Caco-2 (cell line): ENCODE data around the gene ICA1. TPM values are rescaled to one million over a fixed set of nuclear protein-coding genes. Genes with fewer than 3 reads are reported as not detected.

Experiments used
- BruUV-seq: library from RNA; stranded (reverse); fragments of 400-500 nt; replicated peaks from 2 replicates; lab custom pipeline; 2021; lab: Mats Ljungman, UMichigan
- CTCF ChIA-PET: fragments of 300-600 bp; sonication (Branson Sonifier 250); formaldehyde crosslinking; loops from one replicate; lab custom pipeline; 2022; ENCODE audit warnings: antibody characterized with exemption; lab: Charles Lee
- POLR2A ChIA-PET: fragments of 300-600 bp; sonication (Branson Sonifier 250); formaldehyde crosslinking; loops from one replicate; lab custom pipeline; 2022; ENCODE audit warnings: antibody characterized with exemption; lab: Charles Lee
- DNase-seq, 2 experiments: peaks; one replicate each; pipeline versions ENCODE4 v3.0.0 to v3.0.0-alpha.2; 2020 to 2022
- H3K27me3 ChIP-seq: replicated peaks from 2 replicates; pipeline ENCODE4 v1.6.0; 2011; ENCODE audit warnings: low read length; ENCODE audit not compliant: control insufficient read depth, insufficient read depth
- H3K36me3 ChIP-seq: 2 replicates; pipeline ENCODE4 v1.5.1; 2011; ENCODE audit warnings: low read length; ENCODE audit not compliant: control insufficient read depth, insufficient read depth
- H3K4me1 ChIP-seq: fragments of 250-450 bp; sonication (Bioruptor Pico); 2 replicates; pipeline ENCODE4 v1.5.1; 2020; ENCODE audit warnings: mild to moderate bottlenecking
- H3K4me3 ChIP-seq: 2 replicates; pipeline ENCODE4 v1.5.1; 2011; ENCODE audit warnings: low read depth, mild to moderate bottlenecking, control low read depth, low read length
- H3K9me3 ChIP-seq: fragments of 250-450 bp; sonication (Bioruptor Pico); 2 replicates; pipeline ENCODE4 v1.5.1; 2020; ENCODE audit warnings: mild to moderate bottlenecking, moderate library complexity
- H3K27ac Mint-ChIP-seq: one replicate; pipeline ENCODE4 v1.8.0; 2022; ENCODE audit warnings: mixed read lengths; ENCODE audit not compliant: unreplicated experiment
- H3K27me3 Mint-ChIP-seq: one replicate; pipeline ENCODE4 v1.8.0; 2022; ENCODE audit warnings: mixed read lengths; ENCODE audit not compliant: insufficient read depth, unreplicated experiment
- H3K36me3 Mint-ChIP-seq: one replicate; pipeline ENCODE4 v1.8.0; 2022; ENCODE audit warnings: mild to moderate bottlenecking, mixed read lengths; ENCODE audit not compliant: insufficient read depth, unreplicated experiment
- H3K4me1 Mint-ChIP-seq: one replicate; pipeline ENCODE4 v1.8.0; 2022; ENCODE audit warnings: low read depth, mixed read lengths; ENCODE audit not compliant: unreplicated experiment
- H3K4me3 Mint-ChIP-seq: one replicate; pipeline ENCODE4 v1.8.0; 2022; ENCODE audit warnings: mild to moderate bottlenecking, moderate library complexity, mixed read lengths; ENCODE audit not compliant: unreplicated experiment
- H3K9me3 Mint-ChIP-seq: one replicate; pipeline ENCODE4 v1.8.0; 2022; ENCODE audit warnings: mixed read lengths; ENCODE audit not compliant: unreplicated experiment
- CTCF ChIP-seq, 2 experiments: fragments of 200-600 bp in 1 of 2; IDR thresholded peaks; 1 replicate in 1 of 2; 2 replicates in 1 of 2; pipeline versions ENCODE4 v1.5.1 to v1.8.0; 2011 to 2022; ENCODE audit warnings: antibody characterized with exemption in 1 of 2, control low read depth in 1 of 2, inconsistent platforms in 1 of 2, low read depth in 1 of 2, low read length in 1 of 2, mild to moderate bottlenecking in 1 of 2, moderate library complexity in 1 of 2; ENCODE audit not compliant: insufficient read depth in 1 of 2, severe bottlenecking in 1 of 2, unreplicated experiment in 1 of 2
- intact Hi-C: fragments of 100-400 bp; cut with micrococcal nuclease; formaldehyde crosslinking; loops from one replicate; pipeline ENCODE4 v1.10.0; 2022; ENCODE audit not compliant: unreplicated experiment
- total RNA-seq: library from RNA; stranded (reverse); gene quantifications from 2 replicates; pipeline ENCODE4 v1.2.3, GENCODE V29; 2022

The ICA1 gene
- total RNA-seq, 1 experiment from 2014 or later = 34.2 TPM

- Mint-ChIP-seq H3K4me1 (no peaks in the 10 kb centered on the region), H3K27ac (no peak overlapping the region), H3K27me3 (no peaks in the 10 kb centered on the region), H3K9me3 (no peaks in the 10 kb centered on the region), H3K4me3 (no peak overlapping the region), H3K36me3 (no peaks in the 10 kb centered on the region)
- no peaks in the 10 kb centered on the region for H3K27me3 ChIP-seq
- BruUV-seq = no TSS peak
- H3K9me3 ChIP-seq = no peaks in the 10 kb centered on the region
- no peaks in the 10 kb centered on the region for H3K36me3 ChIP-seq
- no peak for DNase-seq
- H3K4me3 ChIP-seq = no peak overlapping the region
- ChIA-PET CTCF (no interaction called here), POLR2A (no interaction called here)
- TF ChIP-seq CTCF (IDR thresholded peaks at IDR 0.05; ENCODE audit: insufficient read depth in 1 of 2, low read depth in 1 of 2, low read length in 1 of 2, severe bottlenecking in 1 of 2, unreplicated experiment in 1 of 2) = no peak
- intact Hi-C loops = no loop called here
- H3K4me1 ChIP-seq = no peaks in the 10 kb centered on the region
Measured at GRCh38 chr7:8169171-8169570, 92.8 kb downstream of the ICA1 start.

- DNase-seq = no peak
- no peaks in the 10 kb centered on the region for H3K27me3 ChIP-seq
- POLR2A ChIA-PET = no interaction called here
- no peaks in the 10 kb centered on the region for H3K36me3 Mint-ChIP-seq
- H3K36me3 ChIP-seq = no peaks in the 10 kb centered on the region
- CTCF ChIA-PET = no interaction called here
- H3K4me3 ChIP-seq = no peak overlapping the region
- no peaks in the 10 kb centered on the region for H3K9me3 ChIP-seq
- H3K4me1 Mint-ChIP-seq = no peaks in the 10 kb centered on the region
- intact Hi-C loops = no loop called here
- H3K27me3 Mint-ChIP-seq = no peaks in the 10 kb centered on the region
- BruUV-seq = no TSS peak
- no peaks in the 10 kb centered on the region for H3K9me3 Mint-ChIP-seq
- no peak overlapping the region for H3K4me3 Mint-ChIP-seq
- TF ChIP-seq CTCF (IDR thresholded peaks at IDR 0.05; ENCODE audit: insufficient read depth in 1 of 2, low read depth in 1 of 2, low read length in 1 of 2, severe bottlenecking in 1 of 2, unreplicated experiment in 1 of 2) = no peak
- no peak overlapping the region for H3K27ac Mint-ChIP-seq
- H3K4me1 ChIP-seq = no peaks in the 10 kb centered on the region
Measured at GRCh38 chr7:8168336-8168735, 93.6 kb downstream of the ICA1 start.

GRCh38 chr7:8165150-8165549 is 96.8 kb downstream of the ICA1 start:
- no peak for DNase-seq
- ChIA-PET POLR2A (no interaction called here), CTCF (no interaction called here)
- Mint-ChIP-seq H3K27me3 (no peaks in the 10 kb centered on the region), H3K36me3 (no peaks in the 10 kb centered on the region), H3K27ac (no peak overlapping the region), H3K9me3 (no peaks in the 10 kb centered on the region), H3K4me1 (no peaks in the 10 kb centered on the region), H3K4me3 (no peak overlapping the region)
- H3K36me3 ChIP-seq = no peaks in the 10 kb centered on the region
- H3K4me3 ChIP-seq = no peak overlapping the region
- no peaks in the 10 kb centered on the region for H3K9me3 ChIP-seq
- intact Hi-C loops = no loop called here
- no TSS peak for BruUV-seq
- no peak for TF ChIP-seq CTCF (IDR thresholded peaks at IDR 0.05; ENCODE audit: insufficient read depth in 1 of 2, low read depth in 1 of 2, low read length in 1 of 2, severe bottlenecking in 1 of 2, unreplicated experiment in 1 of 2)
- no peaks in the 10 kb centered on the region for H3K27me3 ChIP-seq
- no peaks in the 10 kb centered on the region for H3K4me1 ChIP-seq
